Measurements from ENCODE around the gene NFKBIZ.
A peak's percentile ranks its signal among the peaks of the same experiment; 100 is the strongest.
"Not testable (repeated sequence)": the region's sequence is repeated elsewhere in the genome, so short reads cannot be mapped to it uniquely, and the experiment has no call there.

NFKBIZ gene

GRCh38 chr3:101890716-101891115 lies 41.4 kb downstream of the NFKBIZ start:
- in situ Hi-C loops (cut with HindIII; ENCODE audit: low pct_ligation_motif_present, low pct_unique_long_range_greater_than_20kb, low sequenced_read_pairs) = no loop called here
- peak; percentile 16 for DNase-seq

GRCh38 chr3:101892648-101893047 lies 43.3 kb downstream of the NFKBIZ start:
- in situ Hi-C loops (cut with HindIII; ENCODE audit: low pct_ligation_motif_present, low pct_unique_long_range_greater_than_20kb, low sequenced_read_pairs) = no loop called here
- no peak for DNase-seq

GRCh38 chr3:101896083-101896757 lies 46.9 kb downstream of the NFKBIZ start:
- no peak for DNase-seq
- in situ Hi-C loops (cut with HindIII; ENCODE audit: low pct_ligation_motif_present, low pct_unique_long_range_greater_than_20kb, low sequenced_read_pairs) = no loop called here

- in situ Hi-C loops (cut with HindIII; ENCODE audit: low pct_ligation_motif_present, low pct_unique_long_range_greater_than_20kb, low sequenced_read_pairs) = no loop called here
- no peak for DNase-seq
Observed at GRCh38 chr3:101897013-101897412, 47.7 kb downstream of the NFKBIZ start.

GRCh38 chr3:101898039-101898438 lies 48.7 kb downstream of the NFKBIZ start:
- DNase-seq = no peak
- in situ Hi-C loops (cut with HindIII; ENCODE audit: low pct_ligation_motif_present, low pct_unique_long_range_greater_than_20kb, low sequenced_read_pairs) = no loop called here

GRCh38 chr3:101898752-101899169 lies 49.4 kb downstream of the NFKBIZ start:
- DNase-seq = no peak
- in situ Hi-C loops (cut with HindIII; ENCODE audit: low pct_ligation_motif_present, low pct_unique_long_range_greater_than_20kb, low sequenced_read_pairs) = no loop called here

GRCh38 chr3:101900316-101900715 lies 51.0 kb downstream of the NFKBIZ start:
- in situ Hi-C loops (cut with HindIII; ENCODE audit: low pct_ligation_motif_present, low pct_unique_long_range_greater_than_20kb, low sequenced_read_pairs) = no loop called here

GRCh38 chr3:101900736-101901135 lies 51.4 kb downstream of the NFKBIZ start:
- in situ Hi-C loops (cut with HindIII; ENCODE audit: low pct_ligation_motif_present, low pct_unique_long_range_greater_than_20kb, low sequenced_read_pairs) = no loop called here
- no peak for DNase-seq

More at GRCh38 chr3:101900316-101900715, 51.0 kb downstream of the NFKBIZ start:
- DNase-seq = no peak

- DNase-seq = peak; percentile 88
- in situ Hi-C loops (cut with HindIII; ENCODE audit: low pct_ligation_motif_present, low pct_unique_long_range_greater_than_20kb, low sequenced_read_pairs) = no loop called here
Observed at GRCh38 chr3:101902041-101902440, 52.7 kb downstream of the NFKBIZ start.

- in situ Hi-C loops (cut with HindIII; ENCODE audit: low pct_ligation_motif_present, low pct_unique_long_range_greater_than_20kb, low sequenced_read_pairs) = no loop called here
- peak; percentile 20 for DNase-seq
Observed at GRCh38 chr3:101903451-101903871, 54.1 kb downstream of the NFKBIZ start.

GRCh38 chr3:101905573-101905972 lies 56.3 kb downstream of the NFKBIZ start:
- in situ Hi-C loops (cut with HindIII; ENCODE audit: low pct_ligation_motif_present, low pct_unique_long_range_greater_than_20kb, low sequenced_read_pairs); DNase-seq: not testable (repeated sequence)
